Heart left ventricle (tissue), 16 donors: ENCODE results near the gene ATG16L2. TPM values are rescaled to one million over a fixed set of nuclear protein-coding genes. Genes with fewer than 3 reads are reported as not detected.

Experiments used
- ATAC-seq, 4 donors: fragments of 200-7000 bp; cut with Tn5 transposase; one replicate each; pipeline ENCODE4 v1.9.1; 2020 to 2022; ENCODE audit warnings: moderate library complexity in 4 of 4, mild to moderate bottlenecking in 3 of 4, moderate number of reproducible peaks in 1 of 4
- DNase-seq, 5 donors: peaks; one replicate each; pipeline ENCODE4 v3.0.0-alpha.2; 2020
- H3K27ac ChIP-seq, 12 donors: fragments of 200-600 bp; sonication (generic) in 4 of 12; one replicate each; pipeline versions ENCODE4 v1.5.0 to v1.8.0; 2016 to 2022; ENCODE audit warnings: mild to moderate bottlenecking in 2 of 12
- H3K27me3 ChIP-seq, 9 donors: fragments of 200-600 bp; sonication (generic) in 2 of 9; one replicate each; pipeline versions ENCODE4 v1.5.1 to v1.8.0; 2016 to 2022; ENCODE audit warnings: mild to moderate bottlenecking in 3 of 9
- H3K36me3 ChIP-seq, 9 donors: fragments of 200-600 bp; sonication (generic) in 2 of 9; one replicate each; pipeline versions ENCODE4 v1.5.0 to v1.8.0; 2018 to 2022; ENCODE audit warnings: mild to moderate bottlenecking in 2 of 9
- H3K4me1 ChIP-seq, 12 donors: fragments of 200-600 bp; sonication (generic) in 4 of 12; one replicate each; pipeline versions ENCODE4 v1.5.0 to v1.8.0; 2016 to 2022; ENCODE audit warnings: mild to moderate bottlenecking in 3 of 12
- H3K4me3 ChIP-seq, 12 donors: fragments of 200-600 bp; sonication (generic) in 4 of 12; one replicate each; pipeline versions ENCODE4 v1.5.0 to v1.8.0; 2017 to 2022; ENCODE audit warnings: mild to moderate bottlenecking in 9 of 12, moderate library complexity in 4 of 12
- H3K9me3 ChIP-seq, 12 donors: fragments of 200-600 bp; sonication (generic) in 4 of 12; one replicate each; pipeline versions ENCODE4 v1.5.0 to v1.8.0; 2016 to 2022; ENCODE audit warnings: mild to moderate bottlenecking in 1 of 12
- POLR2A ChIP-seq, 2 donors: fragments of 450-650 bp; IDR thresholded peaks; one replicate each; pipeline ENCODE4 v1.6.1; 2017; ENCODE audit warnings: antibody characterized with exemption in 2 of 2, mild to moderate bottlenecking in 2 of 2, moderate library complexity in 2 of 2
- whole genome bisulfite sequencing, 4 donors: extraction: QIAGEN DNeasy Blood & Tissue Kit in 2 of 4; methylation state at CpG; one replicate each; pipeline versions ENCODE4 v1.1.5 to v1.1.7; 2013 to 2018; 5-methylcytosine and 5-hydroxymethylcytosine counted together
- intact Hi-C, 10 donors: fragments of 100-400 bp; cut with DNase I; formaldehyde crosslinking; loops; one replicate each; pipeline versions ENCODE4 v1.11.1 to v1.14.2; 2022
- microRNA-seq, 4 donors: library from miRNA; unstranded; fragments of <30 nt; microRNA quantifications; one replicate each; pipeline versions ENCODE4 to v1.2.0, GENCODE V29; 2017 to 2020
- polyA plus RNA-seq, 2 donors: library from polyadenylated mRNA; stranded (reverse); fragments of 200-250 nt; gene quantifications; one replicate each; pipeline ENCODE4 v1.2.3, GENCODE V29; 2013
- total RNA-seq, 9 donors: library from RNA; depleted of rRNA in 2 of 9; stranded (reverse); fragments of >200 nt in 2 of 9; fragmentation: NEBNext Ultra II Directional in 3 of 9; extraction: Animal tissue kit (Norgen Biotek cat#: 25700) in 3 of 9; gene quantifications; one replicate each; pipeline versions ENCODE4 v1.1.0 to v1.2.4, GENCODE V29; 2016 to 2023
- TF ChIP-seq, protein P1 (sequence below), 12 donors: fragments of 200-600 bp; sonication (generic) in 4 of 12; IDR thresholded peaks; one replicate each; pipeline versions ENCODE4 v1.5.0 to v1.8.0; 2018 to 2022; ENCODE audit warnings: antibody characterized with exemption in 12 of 12, mild to moderate bottlenecking in 5 of 12
- donor health status: ischemic (EF 13 %, LVEDD 7.1; RV severe dilation, severe dysfunction).
- donor health status: healthy with polysubstance abuse.
- donor health status: DM: no; HTN: yes; CAD: no.
- donor health status: DM: no; HTN: no; CAD: no.
- donor health status: ischemic (EF 25% LVEDD 6.9; RV normal size, moderate dysfunction).
- donor health status: ischemic (EF 25% LVEDD 5.7; RV mildly dilated, moderate dysfunction).
- donor health status: healthy.
- donor health status: DM: yes; HTN: yes; CAD: no.
- donor health status: ischemic (EF 35%, LVEDD 5.7; RV mildly dilated, moderate dysfunction).
- donor health status: nonischemic (EF 11% LVEDD 7.7; RV severe dilation, severe dysfunction).
- donor health status: DM: yes; HTN: yes; CAD: no.
- donor health status: PGD.
- donor health status: ischemic (EF 29% LVEDD 5.4; RV normal size, mild dysfunction).
- donor health status: nonischemic (EF 23%, LVEDD 6.1; RV moderate dilation, normal function).

The ATG16L2 gene
- total and polyA plus RNA-seq, 11 donors, result 6.0 to 28.9 (median 13.2) TPM

DNA sequence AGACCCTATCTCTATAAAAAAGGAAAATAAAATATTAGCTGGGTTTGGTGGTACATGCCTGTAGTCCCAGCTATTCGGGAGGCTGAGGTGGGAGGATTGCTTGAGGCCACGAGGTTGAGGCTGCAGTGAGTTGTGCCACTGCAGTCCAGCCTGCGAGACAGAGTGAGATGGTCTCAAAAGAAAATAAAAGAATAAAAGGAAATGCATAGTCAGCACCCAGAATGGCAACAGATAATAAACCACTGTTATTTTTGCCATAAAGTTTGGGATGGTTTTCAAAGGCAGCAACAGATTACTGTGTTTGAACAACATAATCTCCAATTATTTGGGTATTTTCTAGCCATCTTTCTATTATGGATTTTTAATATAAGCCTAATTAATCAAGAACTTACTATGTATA lies 61.9 kb downstream of the ATG16L2 start:
- Histone ChIP-seq H3K9me3 (peaks cover 0 to 7% (median 0%) of the 10 kb centered on the region in 12 donors), H3K36me3 (peaks cover 0 to 38% (median 14%) of the 10 kb centered on the region in 9 donors), H3K4me1 (peaks cover 0 to 9% (median 0%) of the 10 kb centered on the region in 12 donors), H3K4me3 (no peak overlapping the region), H3K27ac (no peak overlapping the region), H3K27me3 (no peaks in the 10 kb centered on the region)
- 97 to 99% (median 98%) methylated on average over 3 of the region's 3 CpGs for WGBS, 4 donors
- no peak for ATAC-seq
- no peak for DNase-seq
- intact Hi-C loops, result no loop called here
- TF ChIP-seq, protein P1, sequence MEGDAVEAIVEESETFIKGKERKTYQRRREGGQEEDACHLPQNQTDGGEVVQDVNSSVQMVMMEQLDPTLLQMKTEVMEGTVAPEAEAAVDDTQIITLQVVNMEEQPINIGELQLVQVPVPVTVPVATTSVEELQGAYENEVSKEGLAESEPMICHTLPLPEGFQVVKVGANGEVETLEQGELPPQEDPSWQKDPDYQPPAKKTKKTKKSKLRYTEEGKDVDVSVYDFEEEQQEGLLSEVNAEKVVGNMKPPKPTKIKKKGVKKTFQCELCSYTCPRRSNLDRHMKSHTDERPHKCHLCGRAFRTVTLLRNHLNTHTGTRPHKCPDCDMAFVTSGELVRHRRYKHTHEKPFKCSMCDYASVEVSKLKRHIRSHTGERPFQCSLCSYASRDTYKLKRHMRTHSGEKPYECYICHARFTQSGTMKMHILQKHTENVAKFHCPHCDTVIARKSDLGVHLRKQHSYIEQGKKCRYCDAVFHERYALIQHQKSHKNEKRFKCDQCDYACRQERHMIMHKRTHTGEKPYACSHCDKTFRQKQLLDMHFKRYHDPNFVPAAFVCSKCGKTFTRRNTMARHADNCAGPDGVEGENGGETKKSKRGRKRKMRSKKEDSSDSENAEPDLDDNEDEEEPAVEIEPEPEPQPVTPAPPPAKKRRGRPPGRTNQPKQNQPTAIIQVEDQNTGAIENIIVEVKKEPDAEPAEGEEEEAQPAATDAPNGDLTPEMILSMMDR (IDR thresholded peaks at IDR 0.05), result no peak
- TF ChIP-seq POLR2A (IDR thresholded peaks at IDR 0.05), result no peak

Small RNA genes lying within 50 kb of the gene (microRNA-seq; reads per million reads assigned to microRNA genes)
- gene MIR4692, result 0 reads per million in 4 donors

Other genes with a start within 250 kb of the ATG16L2 start
- 10 to 100 TPM; 16.8 to 53.7 (median 23.7) TPM for gene PDE2A, start 140.0 kb upstream of the ATG16L2 start, total RNA-seq
- 10 to 100 TPM; 23.2 to 24.1 TPM for gene PDE2A, start 140.0 kb upstream of the ATG16L2 start, polyA plus RNA-seq
- gene ARAP1, start 62.0 kb upstream of the ATG16L2 start, total RNA-seq, result 100 to 1,000 TPM in 2 of 9 donors, 10 to 100 TPM in 7; 35.4 to 116 (median 44.0) TPM
- 10 to 100 TPM; 37.7 to 42.0 TPM for gene ARAP1, start 62.0 kb upstream of the ATG16L2 start, polyA plus RNA-seq
- 10 to 100 TPM; 35.2 to 78.8 (median 55.2) TPM for gene STARD10, start 20.4 kb upstream of the ATG16L2 start, total RNA-seq
- gene STARD10, start 20.4 kb upstream of the ATG16L2 start, polyA plus RNA-seq, result 100 to 1,000 TPM in 1 of 2 donors, 10 to 100 TPM in 1; 35.9 to 237 TPM